Trophoblast cell (in vitro differentiated cells and primary cell): Measurements from ENCODE around the gene FGF18.

Experiments used
- DNase-seq, 2 donors: peaks; one replicate each; pipeline ENCODE4 v3.0.0-alpha.2; 2016
- H2AFZ ChIP-seq: 2 replicates; pipeline ENCODE4 v1.6.1; 2013; ENCODE audit warnings: low read length, moderate library complexity, mild to moderate bottlenecking; ENCODE audit not compliant: insufficient read depth, poor library complexity
- H2AK5ac ChIP-seq: 2 replicates; pipeline ENCODE4 v1.6.1; 2013; ENCODE audit warnings: mild to moderate bottlenecking, low read length
- H2BK120ac ChIP-seq: 2 replicates; pipeline ENCODE4 v1.6.1; 2013; ENCODE audit warnings: low read length, mild to moderate bottlenecking, moderate library complexity; ENCODE audit not compliant: insufficient read depth, poor library complexity
- H2BK12ac ChIP-seq: 2 replicates; pipeline ENCODE4 v1.6.1; 2013; ENCODE audit warnings: mild to moderate bottlenecking, low read length, moderate library complexity
- H2BK5ac ChIP-seq: 2 replicates; pipeline ENCODE4 v1.6.1; 2013; ENCODE audit warnings: low read length, low read depth, moderate library complexity, mild to moderate bottlenecking; ENCODE audit not compliant: poor library complexity
- H3K14ac ChIP-seq: 2 replicates; pipeline ENCODE4 v1.6.1; 2013; ENCODE audit warnings: mild to moderate bottlenecking, low read length
- H3K18ac ChIP-seq: 2 replicates; pipeline ENCODE4 v1.6.1; 2013; ENCODE audit warnings: mild to moderate bottlenecking, low read length
- H3K23ac ChIP-seq: 2 replicates; pipeline ENCODE4 v1.6.1; 2013; ENCODE audit warnings: low read length
- H3K27ac ChIP-seq: 2 replicates; pipeline ENCODE4 v1.5.1; 2013; ENCODE audit warnings: low read depth, mild to moderate bottlenecking, inconsistent platforms, low read length, moderate library complexity
- H3K27me3 ChIP-seq: 2 replicates; pipeline ENCODE4 v1.6.1; 2013; ENCODE audit warnings: inconsistent platforms, mild to moderate bottlenecking, low read length, moderate library complexity; ENCODE audit not compliant: insufficient read depth
- H3K36me3 ChIP-seq, 2 experiments: 1 replicate in 1 of 2; 2 replicates in 1 of 2; pipeline ENCODE4 v1.6.1; 2013; ENCODE audit warnings: low read length in 2 of 2, mild to moderate bottlenecking in 2 of 2, moderate library complexity in 1 of 2; ENCODE audit not compliant: insufficient read depth in 2 of 2, control insufficient read depth in 1 of 2
- H3K4ac ChIP-seq: 2 replicates; pipeline ENCODE4 v1.6.1; 2013; ENCODE audit warnings: low read depth, mild to moderate bottlenecking, low read length, moderate library complexity
- H3K4me1 ChIP-seq, 2 experiments: 1 replicate in 1 of 2; 2 replicates in 1 of 2; pipeline ENCODE4 v1.6.1; 2013; ENCODE audit warnings: low read length in 2 of 2, mild to moderate bottlenecking in 2 of 2, moderate library complexity in 1 of 2; ENCODE audit not compliant: insufficient read depth in 2 of 2, control insufficient read depth in 1 of 2
- H3K4me2 ChIP-seq: 2 replicates; pipeline ENCODE4 v1.6.1; 2013; ENCODE audit warnings: inconsistent platforms, mild to moderate bottlenecking, low read length, moderate library complexity
- H3K4me3 ChIP-seq: 2 replicates; pipeline ENCODE4 v1.5.1; 2013; ENCODE audit warnings: mild to moderate bottlenecking, low read depth, low read length, inconsistent platforms
- H3K79me1 ChIP-seq: one replicate; pipeline ENCODE4 v1.6.1; 2013; ENCODE audit warnings: low read length
- H3K79me2 ChIP-seq: 2 replicates; pipeline ENCODE4 v1.6.1; 2013; ENCODE audit warnings: low read length, mild to moderate bottlenecking; ENCODE audit not compliant: control insufficient read depth, insufficient read depth, poor library complexity
- H3K9ac ChIP-seq: 2 replicates; pipeline ENCODE4 v1.6.1; 2013; ENCODE audit warnings: mild to moderate bottlenecking, low read length
- H3K9me3 ChIP-seq: 2 replicates; pipeline ENCODE4 v1.6.1; 2013; ENCODE audit warnings: low read depth, mild to moderate bottlenecking, control low read depth, inconsistent platforms, low read length; ENCODE audit not compliant: insufficient read depth
- H4K12ac ChIP-seq: 2 replicates; pipeline ENCODE4 v1.6.1; 2013; ENCODE audit warnings: low read depth, mild to moderate bottlenecking, low read length, moderate library complexity
- H4K8ac ChIP-seq: 2 replicates; pipeline ENCODE4 v1.6.1; 2013; ENCODE audit warnings: low read depth, mild to moderate bottlenecking, low read length, moderate library complexity
- H4K91ac ChIP-seq: one replicate; pipeline ENCODE4 v1.6.1; 2013; ENCODE audit warnings: low read depth, mild to moderate bottlenecking, low read length, moderate library complexity
- WGBS: extraction: QIAGEN DNeasy Blood & Tissue Kit; methylation state at CpG from one replicate; pipeline ENCODE4 v1.1.7; 2013; ENCODE audit warnings: missing lambda C conversion rate; ENCODE audit not compliant: insufficient read length, insufficient coverage; ENCODE audit errors: extremely low coverage; 5-methylcytosine and 5-hydroxymethylcytosine counted together

FGF18 gene

GRCh38 chr5:171470420-171470819 lies 51.0 kb downstream of the FGF18 start:
- Histone ChIP-seq H3K18ac (no peak overlapping the region), H3K27ac (no peak overlapping the region), H3K36me3 (no peaks in the 10 kb centered on the region), H3K23ac (no peak overlapping the region), H3K4ac (no peak overlapping the region), H2AK5ac (no peak overlapping the region), H2BK120ac (no peak overlapping the region), H4K91ac (no peak overlapping the region), H4K12ac (no peak overlapping the region), H3K9ac (no peak overlapping the region), H3K4me2 (no peak overlapping the region), H2AFZ (no peak overlapping the region), H2BK12ac (no peak overlapping the region), H3K27me3 (no peaks in the 10 kb centered on the region), H3K9me3 (no peaks in the 10 kb centered on the region), H2BK5ac (no peak overlapping the region), H3K79me1 (no peaks in the 10 kb centered on the region), H3K4me3 (no peak overlapping the region), H3K79me2 (no peaks in the 10 kb centered on the region), H3K14ac (no peak overlapping the region), H4K8ac (no peak overlapping the region), H3K4me1 (no peaks in the 10 kb centered on the region)
- no CpG with 5 or more reads among the region's 15 CpGs for WGBS
- no peak for DNase-seq

GRCh38 chr5:171474230-171474813 lies 54.9 kb downstream of the FGF18 start:
- H4K8ac ChIP-seq = no peak overlapping the region
- H3K79me1 ChIP-seq = no peaks in the 10 kb centered on the region
- H3K79me2 ChIP-seq = no peaks in the 10 kb centered on the region
- H2AFZ ChIP-seq = no peak overlapping the region
- H2BK120ac ChIP-seq = no peak overlapping the region
- H3K4me1 ChIP-seq = no peaks in the 10 kb centered on the region
- H3K4ac ChIP-seq = no peak overlapping the region
- no peak overlapping the region for H2AK5ac ChIP-seq
- H3K4me2 ChIP-seq = no peak overlapping the region
- no peak overlapping the region for H2BK12ac ChIP-seq
- no peak overlapping the region for H3K18ac ChIP-seq
- no peak overlapping the region for H3K23ac ChIP-seq
- H3K27me3 ChIP-seq = no peaks in the 10 kb centered on the region
- H3K14ac ChIP-seq = no peak overlapping the region
- no peak overlapping the region for H2BK5ac ChIP-seq
- H3K36me3 ChIP-seq = no peaks in the 10 kb centered on the region
- DNase-seq = no peak
- H4K91ac ChIP-seq = no peak overlapping the region
- H3K27ac ChIP-seq = no peak overlapping the region
- no peak overlapping the region for H4K12ac ChIP-seq
- H3K9me3 ChIP-seq = peaks cover 2% of the 10 kb centered on the region
- H3K9ac ChIP-seq = no peak overlapping the region
- no CpG with 5 or more reads among the region's 16 CpGs for WGBS
- H3K4me3 ChIP-seq = no peak overlapping the region

GRCh38 chr5:171475596-171475995 lies 56.1 kb downstream of the FGF18 start:
- no peaks in the 10 kb centered on the region for H3K79me2 ChIP-seq
- H2BK120ac ChIP-seq = no peak overlapping the region
- DNase-seq = peak; percentile 63 to 92

GRCh38 chr5:171476701-171477100 lies 57.3 kb downstream of the FGF18 start:
- Histone ChIP-seq H3K36me3 (no peaks in the 10 kb centered on the region), H2AFZ (no peak overlapping the region), H3K4me2 (no peak overlapping the region), H3K23ac (no peak overlapping the region), H4K8ac (no peak overlapping the region), H3K4me1 (peaks cover 4 to 6% of the 10 kb centered on the region in 2 experiments), H4K91ac (no peak overlapping the region), H3K9ac (no peak overlapping the region), H2BK12ac (no peak overlapping the region), H3K18ac (no peak overlapping the region), H3K4ac (no peak overlapping the region), H3K14ac (no peak overlapping the region), H3K27me3 (no peaks in the 10 kb centered on the region), H3K4me3 (no peak overlapping the region), H4K12ac (no peak overlapping the region), H3K9me3 (peaks cover 2% of the 10 kb centered on the region), H3K79me1 (no peaks in the 10 kb centered on the region), H3K79me2 (no peaks in the 10 kb centered on the region), H2BK5ac (no peak overlapping the region), H2AK5ac (no peak overlapping the region), H3K27ac (no peak overlapping the region), H2BK120ac (no peak overlapping the region)
- DNase-seq = no peak
- no CpG with 5 or more reads among the region's 1 CpG for WGBS

More at GRCh38 chr5:171475596-171475995, 56.1 kb downstream of the FGF18 start:
- Histone ChIP-seq H3K4me3 (no peak overlapping the region), H3K9ac (no peak overlapping the region), H3K18ac (no peak overlapping the region), H3K9me3 (peaks cover 2% of the 10 kb centered on the region), H3K4ac (no peak overlapping the region), H3K14ac (no peak overlapping the region), H3K23ac (no peak overlapping the region), H3K27me3 (no peaks in the 10 kb centered on the region), H4K8ac (no peak overlapping the region), H3K79me1 (no peaks in the 10 kb centered on the region), H3K27ac (no peak overlapping the region), H4K12ac (no peak overlapping the region), H2BK5ac (no peak overlapping the region), H3K4me1 (peaks cover 4 to 6% of the 10 kb centered on the region in 2 experiments), H2AFZ (no peak overlapping the region), H2BK12ac (no peak overlapping the region), H4K91ac (no peak overlapping the region), H2AK5ac (no peak overlapping the region), H3K4me2 (no peak overlapping the region), H3K36me3 (no peaks in the 10 kb centered on the region)
